GM12878 (cell line): ENCODE data around the gene PPP1CC. TPM values are rescaled to one million over a fixed set of nuclear protein-coding genes. Genes with fewer than 3 reads are reported as not detected.

Source experiments
- BHLHE40 ChIP-seq, 2 experiments: fragments of 450-650 bp in 1 of 2; IDR thresholded peaks; 2 replicates each; pipeline ENCODE4 v1.6.1; 2011 to 2017; ENCODE audit warnings: low read depth in 2 of 2, borderline replicate concordance in 1 of 2, improper control_type of control experiment in 1 of 2, low read length in 1 of 2, mild to moderate bottlenecking in 1 of 2
- BMI1 ChIP-seq: fragments of 450-650 bp; IDR thresholded peaks from 2 replicates; pipeline ENCODE4 v1.6.1; 2016; ENCODE audit warnings: mild to moderate bottlenecking, moderate library complexity, borderline replicate concordance
- CREB1 ChIP-seq: IDR thresholded peaks from 2 replicates; pipeline ENCODE4 v1.6.1; 2012; ENCODE audit warnings: low read depth, mild to moderate bottlenecking, inconsistent platforms
- EP300 ChIP-seq, 2 experiments: fragments of 150-350 bp in 1 of 2; IDR thresholded peaks; 2 replicates each; pipeline ENCODE4 v1.6.1; 2011 to 2012; ENCODE audit warnings: low read depth in 2 of 2, low read length in 2 of 2, borderline replicate concordance in 1 of 2, improper control_type of control experiment in 1 of 2, inconsistent platforms in 1 of 2; ENCODE audit not compliant: control insufficient read depth in 1 of 2
- EZH2 ChIP-seq: IDR thresholded peaks from 2 replicates; pipeline ENCODE4 v1.6.1; 2012; ENCODE audit warnings: low read depth, mild to moderate bottlenecking, control low read depth, inconsistent platforms, low read length, borderline replicate concordance; ENCODE audit not compliant: control insufficient read depth
- GABPA ChIP-seq: IDR thresholded peaks from 2 replicates; pipeline ENCODE4 v1.6.1; 2014; ENCODE audit warnings: antibody characterized with exemption, low read depth, mild to moderate bottlenecking, inconsistent platforms
- KAT2A ChIP-seq: conservative IDR thresholded peaks from 2 replicates; pipeline ENCODE4 v1.6.1; 2011; ENCODE audit warnings: low read depth, low read length; ENCODE audit not compliant: control insufficient read depth
- MTA3 ChIP-seq: IDR thresholded peaks from 2 replicates; pipeline ENCODE4 v1.6.1; 2012; ENCODE audit warnings: low read length, inconsistent platforms, borderline replicate concordance
- NR2C1 ChIP-seq: fragments of 450-650 bp; IDR thresholded peaks from 2 replicates; pipeline ENCODE4 v1.6.1; 2017; ENCODE audit warnings: antibody characterized with exemption, mild to moderate bottlenecking, moderate library complexity
- POU2F2 ChIP-seq: IDR thresholded peaks from 3 replicates; pipeline ENCODE4 v1.6.1; 2011; ENCODE audit warnings: low read depth, mild to moderate bottlenecking, low read length, borderline replicate concordance
- RB1 ChIP-seq: fragments of 450-650 bp; formaldehyde crosslinking; IDR thresholded peaks from 2 replicates; pipeline ENCODE4 v1.6.1; 2017; ENCODE audit warnings: mild to moderate bottlenecking, borderline replicate concordance
- TBL1XR1 ChIP-seq: IDR thresholded peaks from 2 replicates; pipeline ENCODE4 v1.6.1; 2012; ENCODE audit warnings: low read depth, low read length, improper control_type of control experiment
- TCF12 ChIP-seq: IDR thresholded peaks from 2 replicates; pipeline ENCODE4 v1.6.1; 2011; ENCODE audit warnings: low read depth, mild to moderate bottlenecking, low read length
- TCF3 ChIP-seq: IDR thresholded peaks from 2 replicates; pipeline ENCODE4 v1.6.1; 2012; ENCODE audit warnings: low read depth, mild to moderate bottlenecking, low read length, borderline replicate concordance; ENCODE audit not compliant: insufficient read depth
- YY1 ChIP-seq: IDR thresholded peaks from 2 replicates; pipeline ENCODE4 v1.6.1; 2011; ENCODE audit warnings: low read depth, mild to moderate bottlenecking, low read length
- polyA plus RNA-seq, 11 experiments: library from polyadenylated mRNA; depleted of rRNA in 4 of 11; unstranded in 6 of 11; stranded (reverse) in 5 of 11; fragments of >200 nt; fragmentation: Nextera tagmentation in 4 of 11; fragmentation: Illumina TruSeq in 1 of 11; extraction: Ambion mirVana in 4 of 11; extraction: Trizol in 1 of 11; gene quantifications; 1 replicate in 1 of 11; 2 replicates in 10 of 11; pipeline versions ENCODE4 v1.2.1 to v1.2.3, GENCODE V29; 2011 to 2016; ENCODE audit warnings: inconsistent platforms in 2 of 11, missing spikeins in 2 of 11, low read depth in 1 of 11
- total RNA-seq, 4 experiments: library from RNA; depleted of rRNA in 3 of 4; stranded (reverse); fragments of >200 nt in 3 of 4; fragmentation: Illumina TruSeq in 1 of 4; extraction: Trizol in 1 of 4; gene quantifications; 2 replicates each; pipeline versions ENCODE4 v1.2.1 to v1.2.3, GENCODE V29; 2013 to 2021
- TF ChIP-seq, protein P1 (sequence below): fragments of 450-650 bp; conservative IDR thresholded peaks from 2 replicates; pipeline ENCODE4 v1.6.1; 2017; ENCODE audit warnings: mild to moderate bottlenecking, moderate library complexity
- TF ChIP-seq, protein P2 (sequence below): fragments of 450-650 bp; IDR thresholded peaks from 2 replicates; pipeline ENCODE4 v1.6.1; 2016; ENCODE audit warnings: mild to moderate bottlenecking, moderate library complexity, borderline replicate concordance
- TF ChIP-seq, protein P3 (sequence below): fragments of 450-650 bp; formaldehyde crosslinking; IDR thresholded peaks from 2 replicates; pipeline ENCODE4 v1.4.0; 2020; ENCODE audit warnings: mild to moderate bottlenecking, moderate library complexity
- TF ChIP-seq, protein P4 (sequence below): fragments of 450-650 bp; IDR thresholded peaks from 2 replicates; pipeline ENCODE4 v1.6.1; 2017; ENCODE audit warnings: mild to moderate bottlenecking

PPP1CC gene
- total and polyA plus RNA-seq, 10 of the 15 experiments (the other 5 are each of a cell fraction or from before 2014, with no cell fraction given): 64.4 to 279 (median 157) TPM

DNA sequence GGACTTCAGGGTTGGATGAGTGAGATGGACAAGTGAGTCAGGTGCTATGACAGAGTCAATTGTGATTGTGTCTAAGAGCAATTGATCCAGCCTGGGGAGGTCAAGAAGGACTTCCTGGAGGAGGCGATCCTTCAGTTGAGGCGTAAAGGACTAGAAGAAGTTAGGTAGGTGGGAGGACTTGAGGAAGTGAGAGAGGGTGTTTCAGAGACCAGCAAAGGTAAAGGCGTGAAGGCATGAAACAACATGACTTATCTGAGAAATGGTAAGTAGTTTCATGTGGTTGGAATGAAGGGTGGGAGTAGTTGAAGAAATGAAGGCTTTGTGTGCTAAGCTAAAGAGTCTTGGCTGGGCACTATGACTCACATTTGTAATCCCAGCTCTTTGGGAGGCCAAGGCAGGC lies 48.9 kb upstream of the PPP1CC start (continued):
- 0 out of 4 replicates have a peak, but pooled peaks of 1 of the 2 experiments have one; percentile 32 for TF ChIP-seq EP300 (IDR thresholded peaks at IDR 0.05; ENCODE audit: borderline replicate concordance in 1 of 2, control insufficient read depth in 1 of 2, low read depth in 2 of 2, low read length in 2 of 2)
- TF ChIP-seq, protein P1, sequence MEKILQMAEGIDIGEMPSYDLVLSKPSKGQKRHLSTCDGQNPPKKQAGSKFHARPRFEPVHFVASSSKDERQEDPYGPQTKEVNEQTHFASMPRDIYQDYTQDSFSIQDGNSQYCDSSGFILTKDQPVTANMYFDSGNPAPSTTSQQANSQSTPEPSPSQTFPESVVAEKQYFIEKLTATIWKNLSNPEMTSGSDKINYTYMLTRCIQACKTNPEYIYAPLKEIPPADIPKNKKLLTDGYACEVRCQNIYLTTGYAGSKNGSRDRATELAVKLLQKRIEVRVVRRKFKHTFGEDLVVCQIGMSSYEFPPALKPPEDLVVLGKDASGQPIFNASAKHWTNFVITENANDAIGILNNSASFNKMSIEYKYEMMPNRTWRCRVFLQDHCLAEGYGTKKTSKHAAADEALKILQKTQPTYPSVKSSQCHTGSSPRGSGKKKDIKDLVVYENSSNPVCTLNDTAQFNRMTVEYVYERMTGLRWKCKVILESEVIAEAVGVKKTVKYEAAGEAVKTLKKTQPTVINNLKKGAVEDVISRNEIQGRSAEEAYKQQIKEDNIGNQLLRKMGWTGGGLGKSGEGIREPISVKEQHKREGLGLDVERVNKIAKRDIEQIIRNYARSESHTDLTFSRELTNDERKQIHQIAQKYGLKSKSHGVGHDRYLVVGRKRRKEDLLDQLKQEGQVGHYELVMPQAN: no peak
- TF ChIP-seq RB1: no peak
- TF ChIP-seq TCF12: no peak
- no peak for TF ChIP-seq NR2C1
- TF ChIP-seq BHLHE40 (IDR thresholded peaks at IDR 0.05; ENCODE audit: borderline replicate concordance in 1 of 2, low read depth in 2 of 2, low read length in 1 of 2): no peak
- no peak for TF ChIP-seq CREB1
- TF ChIP-seq MTA3: no peak
- TF ChIP-seq BMI1: no peak
- TF ChIP-seq TBL1XR1: no peak
- no peak for TF ChIP-seq GABPA
- no peak for TF ChIP-seq YY1
- no peak for TF ChIP-seq TCF3
- no peak for TF ChIP-seq EZH2
- TF ChIP-seq POU2F2: no peak
- TF ChIP-seq KAT2A: no peak
- TF ChIP-seq, protein P2, sequence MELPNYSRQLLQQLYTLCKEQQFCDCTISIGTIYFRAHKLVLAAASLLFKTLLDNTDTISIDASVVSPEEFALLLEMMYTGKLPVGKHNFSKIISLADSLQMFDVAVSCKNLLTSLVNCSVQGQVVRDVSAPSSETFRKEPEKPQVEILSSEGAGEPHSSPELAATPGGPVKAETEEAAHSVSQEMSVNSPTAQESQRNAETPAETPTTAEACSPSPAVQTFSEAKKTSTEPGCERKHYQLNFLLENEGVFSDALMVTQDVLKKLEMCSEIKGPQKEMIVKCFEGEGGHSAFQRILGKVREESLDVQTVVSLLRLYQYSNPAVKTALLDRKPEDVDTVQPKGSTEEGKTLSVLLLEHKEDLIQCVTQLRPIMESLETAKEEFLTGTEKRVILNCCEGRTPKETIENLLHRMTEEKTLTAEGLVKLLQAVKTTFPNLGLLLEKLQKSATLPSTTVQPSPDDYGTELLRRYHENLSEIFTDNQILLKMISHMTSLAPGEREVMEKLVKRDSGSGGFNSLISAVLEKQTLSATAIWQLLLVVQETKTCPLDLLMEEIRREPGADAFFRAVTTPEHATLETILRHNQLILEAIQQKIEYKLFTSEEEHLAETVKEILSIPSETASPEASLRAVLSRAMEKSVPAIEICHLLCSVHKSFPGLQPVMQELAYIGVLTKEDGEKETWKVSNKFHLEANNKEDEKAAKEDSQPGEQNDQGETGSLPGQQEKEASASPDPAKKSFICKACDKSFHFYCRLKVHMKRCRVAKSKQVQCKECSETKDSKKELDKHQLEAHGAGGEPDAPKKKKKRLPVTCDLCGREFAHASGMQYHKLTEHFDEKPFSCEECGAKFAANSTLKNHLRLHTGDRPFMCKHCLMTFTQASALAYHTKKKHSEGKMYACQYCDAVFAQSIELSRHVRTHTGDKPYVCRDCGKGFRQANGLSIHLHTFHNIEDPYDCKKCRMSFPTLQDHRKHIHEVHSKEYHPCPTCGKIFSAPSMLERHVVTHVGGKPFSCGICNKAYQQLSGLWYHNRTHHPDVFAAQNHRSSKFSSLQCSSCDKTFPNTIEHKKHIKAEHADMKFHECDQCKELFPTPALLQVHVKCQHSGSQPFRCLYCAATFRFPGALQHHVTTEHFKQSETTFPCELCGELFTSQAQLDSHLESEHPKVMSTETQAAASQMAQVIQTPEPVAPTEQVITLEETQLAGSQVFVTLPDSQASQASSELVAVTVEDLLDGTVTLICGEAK: no peak
- TF ChIP-seq, protein P3, sequence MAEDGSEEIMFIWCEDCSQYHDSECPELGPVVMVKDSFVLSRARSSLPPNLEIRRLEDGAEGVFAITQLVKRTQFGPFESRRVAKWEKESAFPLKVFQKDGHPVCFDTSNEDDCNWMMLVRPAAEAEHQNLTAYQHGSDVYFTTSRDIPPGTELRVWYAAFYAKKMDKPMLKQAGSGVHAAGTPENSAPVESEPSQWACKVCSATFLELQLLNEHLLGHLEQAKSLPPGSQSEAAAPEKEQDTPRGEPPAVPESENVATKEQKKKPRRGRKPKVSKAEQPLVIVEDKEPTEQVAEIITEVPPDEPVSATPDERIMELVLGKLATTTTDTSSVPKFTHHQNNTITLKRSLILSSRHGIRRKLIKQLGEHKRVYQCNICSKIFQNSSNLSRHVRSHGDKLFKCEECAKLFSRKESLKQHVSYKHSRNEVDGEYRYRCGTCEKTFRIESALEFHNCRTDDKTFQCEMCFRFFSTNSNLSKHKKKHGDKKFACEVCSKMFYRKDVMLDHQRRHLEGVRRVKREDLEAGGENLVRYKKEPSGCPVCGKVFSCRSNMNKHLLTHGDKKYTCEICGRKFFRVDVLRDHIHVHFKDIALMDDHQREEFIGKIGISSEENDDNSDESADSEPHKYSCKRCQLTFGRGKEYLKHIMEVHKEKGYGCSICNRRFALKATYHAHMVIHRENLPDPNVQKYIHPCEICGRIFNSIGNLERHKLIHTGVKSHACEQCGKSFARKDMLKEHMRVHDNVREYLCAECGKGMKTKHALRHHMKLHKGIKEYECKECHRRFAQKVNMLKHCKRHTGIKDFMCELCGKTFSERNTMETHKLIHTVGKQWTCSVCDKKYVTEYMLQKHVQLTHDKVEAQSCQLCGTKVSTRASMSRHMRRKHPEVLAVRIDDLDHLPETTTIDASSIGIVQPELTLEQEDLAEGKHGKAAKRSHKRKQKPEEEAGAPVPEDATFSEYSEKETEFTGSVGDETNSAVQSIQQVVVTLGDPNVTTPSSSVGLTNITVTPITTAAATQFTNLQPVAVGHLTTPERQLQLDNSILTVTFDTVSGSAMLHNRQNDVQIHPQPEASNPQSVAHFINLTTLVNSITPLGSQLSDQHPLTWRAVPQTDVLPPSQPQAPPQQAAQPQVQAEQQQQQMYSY (CRISPR knock-in tag): no peak
- TF ChIP-seq, protein P4, sequence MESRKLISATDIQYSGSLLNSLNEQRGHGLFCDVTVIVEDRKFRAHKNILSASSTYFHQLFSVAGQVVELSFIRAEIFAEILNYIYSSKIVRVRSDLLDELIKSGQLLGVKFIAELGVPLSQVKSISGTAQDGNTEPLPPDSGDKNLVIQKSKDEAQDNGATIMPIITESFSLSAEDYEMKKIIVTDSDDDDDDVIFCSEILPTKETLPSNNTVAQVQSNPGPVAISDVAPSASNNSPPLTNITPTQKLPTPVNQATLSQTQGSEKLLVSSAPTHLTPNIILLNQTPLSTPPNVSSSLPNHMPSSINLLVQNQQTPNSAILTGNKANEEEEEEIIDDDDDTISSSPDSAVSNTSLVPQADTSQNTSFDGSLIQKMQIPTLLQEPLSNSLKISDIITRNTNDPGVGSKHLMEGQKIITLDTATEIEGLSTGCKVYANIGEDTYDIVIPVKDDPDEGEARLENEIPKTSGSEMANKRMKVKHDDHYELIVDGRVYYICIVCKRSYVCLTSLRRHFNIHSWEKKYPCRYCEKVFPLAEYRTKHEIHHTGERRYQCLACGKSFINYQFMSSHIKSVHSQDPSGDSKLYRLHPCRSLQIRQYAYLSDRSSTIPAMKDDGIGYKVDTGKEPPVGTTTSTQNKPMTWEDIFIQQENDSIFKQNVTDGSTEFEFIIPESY: 0 out of 2 replicates have a peak, but pooled peaks have one; percentile 51
